NOMO-1 treated with dmso at 0.1 percent for 144 hours (cell line): ENCODE results near the gene KCNA2.

Experiments
- DNase-seq: peaks from one replicate; lab custom pipeline; 2025; ENCODE audit not compliant: unreplicated experiment; lab: John Stamatoyannopoulos, UW

Gene KCNA2

GRCh38 chr1:110603058-110603457 is 3.1 kb downstream of the KCNA2 start:
- DNase-seq: no peak

GRCh38 chr1:110602466-110602865 is 3.7 kb downstream of the KCNA2 start:
- no peak for DNase-seq

- no peak for DNase-seq
These were observed 4.8 kb downstream of the KCNA2 start for GRCh38 chr1:110601332-110601731.

GRCh38 chr1:110600716-110601115 is 5.4 kb downstream of the KCNA2 start:
- no peak for DNase-seq

GRCh38 chr1:110597966-110598365 is 8.2 kb downstream of the KCNA2 start:
- no peak for DNase-seq

DNA sequence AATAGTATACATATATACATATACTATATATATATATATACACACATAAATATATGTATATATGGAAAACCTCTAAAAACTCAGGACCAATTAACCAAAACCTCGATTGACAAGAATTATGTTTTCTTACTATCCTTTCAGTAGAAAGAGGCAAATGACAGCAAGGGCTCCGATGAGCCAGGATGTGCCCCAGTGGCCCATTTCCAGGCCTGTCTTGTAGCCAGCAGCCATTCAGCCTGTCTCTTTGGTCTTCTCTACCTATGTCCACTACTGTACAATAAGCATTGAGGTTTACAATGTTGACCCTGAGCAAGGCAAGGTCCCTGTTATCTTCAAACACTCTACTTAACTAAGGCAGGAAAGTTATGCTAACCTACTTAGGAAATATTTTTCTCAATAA is 9.8 kb downstream of the KCNA2 start:
- DNase-seq: no peak

DNA sequence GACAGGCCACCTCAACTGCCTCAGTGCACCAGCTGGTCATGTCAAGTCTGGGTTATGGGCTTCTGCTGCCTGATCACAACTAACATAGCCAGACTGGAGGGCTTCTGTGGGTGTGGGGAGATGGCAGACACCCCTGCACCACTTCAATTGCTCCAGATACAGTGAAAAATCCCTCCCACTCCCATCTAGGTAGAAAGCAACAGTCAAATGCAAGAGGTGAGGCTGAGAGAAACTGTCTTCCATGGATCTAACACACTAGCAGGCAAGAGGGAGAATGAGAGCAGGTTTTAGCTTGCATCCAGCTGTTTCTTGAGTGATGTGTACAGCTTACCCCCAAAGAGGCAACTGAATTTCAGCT is 10.8 kb downstream of the KCNA2 start:
- DNase-seq: no peak

DNA sequence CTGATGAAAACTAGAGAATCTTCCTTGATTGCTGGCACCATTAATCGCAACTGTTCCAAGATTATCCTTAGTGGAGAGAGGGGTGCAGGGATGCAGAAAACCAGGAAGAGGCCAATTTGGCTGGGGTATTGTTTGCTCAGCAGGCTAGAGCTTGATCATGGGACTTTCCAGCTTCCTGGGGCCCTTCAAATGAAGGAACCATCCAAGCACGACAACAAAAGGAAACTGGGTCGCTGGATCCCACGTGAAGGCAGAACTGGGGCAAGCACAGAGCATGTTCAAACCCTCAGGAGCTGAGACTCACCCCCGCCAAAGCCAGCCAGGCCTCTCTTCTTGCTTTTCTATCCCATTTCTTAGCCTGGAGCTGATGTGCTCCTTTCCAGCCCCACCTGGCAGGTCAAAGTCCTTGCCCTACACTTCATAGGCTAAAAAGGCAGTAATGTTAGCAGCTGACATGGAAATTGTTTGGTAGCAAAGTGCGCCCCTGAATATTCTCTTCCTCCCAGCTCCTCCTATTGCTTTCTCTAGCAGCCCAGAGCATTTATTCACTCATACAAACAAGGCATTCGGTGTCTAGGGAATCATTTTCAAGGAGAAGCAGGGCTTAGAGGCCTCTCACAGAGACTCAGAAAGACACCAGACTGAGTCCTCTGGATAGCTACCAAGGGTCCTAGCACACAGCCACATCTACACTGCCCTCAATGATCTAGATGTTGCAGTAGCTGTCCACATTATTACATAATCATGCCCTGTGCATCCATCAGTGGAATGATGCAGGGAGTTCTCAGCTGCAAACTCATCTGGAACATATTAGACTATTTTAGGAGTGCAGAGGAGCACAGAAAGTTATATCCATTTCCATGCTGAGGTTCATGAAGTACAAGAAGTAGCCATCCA is 11.5 kb downstream of the KCNA2 start:
- DNase-seq: no peak

DNA sequence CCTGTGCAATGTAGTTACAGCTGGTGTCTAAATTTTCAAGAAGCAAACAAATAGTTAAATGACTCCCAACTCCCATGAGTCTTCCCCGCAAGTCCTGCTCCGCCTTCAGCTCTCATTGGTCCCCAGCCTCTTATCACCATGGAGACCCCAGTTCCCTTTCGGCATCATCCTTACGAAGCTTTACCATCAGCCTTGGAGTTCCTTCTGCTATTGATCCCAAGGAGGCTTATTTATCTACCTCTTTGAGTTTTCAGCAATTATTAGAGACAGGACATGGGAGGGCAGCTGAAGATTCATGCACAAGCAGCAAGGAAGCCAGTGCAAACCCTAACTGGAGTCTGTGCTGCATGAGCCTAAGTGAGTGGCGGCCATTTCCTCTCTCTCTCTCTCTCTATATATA is 12.3 kb downstream of the KCNA2 start:
- no peak for DNase-seq

DNA sequence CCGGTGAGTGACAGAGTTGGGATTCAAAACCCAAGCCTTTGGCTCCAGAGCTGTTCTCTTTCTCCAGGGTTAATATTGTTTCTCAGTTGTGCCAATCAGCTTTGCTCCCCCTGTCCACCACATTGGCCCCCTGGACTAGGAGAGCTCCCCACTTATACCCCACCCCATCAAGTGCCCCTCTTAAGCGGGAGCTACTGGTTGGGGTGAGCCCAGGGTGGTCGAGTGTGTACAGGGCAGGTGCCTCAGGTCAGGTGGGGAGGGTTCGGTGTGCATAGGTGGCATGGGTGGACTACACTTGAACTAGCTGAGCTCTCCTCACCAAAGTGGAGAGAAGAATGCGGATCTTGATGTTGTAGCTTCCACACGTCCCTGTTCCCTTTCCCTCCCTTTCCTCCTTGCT is 14.2 kb downstream of the KCNA2 start:
- no peak for DNase-seq

DNA sequence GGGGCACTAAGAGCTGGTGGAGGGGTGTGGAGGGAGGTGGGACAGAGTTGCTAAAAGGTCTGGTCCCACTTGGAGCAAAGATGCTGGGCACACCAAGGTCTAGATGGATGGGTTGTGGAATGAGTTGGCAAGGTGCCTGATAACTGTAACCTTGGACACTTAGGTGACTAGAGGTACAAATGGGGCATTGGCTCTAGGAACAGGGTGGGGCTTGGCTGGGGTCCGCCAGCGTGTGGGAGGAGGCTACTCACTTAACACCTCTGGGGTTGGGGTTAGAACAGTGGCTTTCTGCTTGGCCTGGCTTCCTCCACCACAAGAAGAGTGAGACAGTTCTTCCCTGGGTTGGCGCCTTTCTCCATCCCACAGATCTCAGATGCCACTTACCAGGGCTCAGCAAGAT is 17.2 kb downstream of the KCNA2 start:
- DNase-seq: no peak

DNA sequence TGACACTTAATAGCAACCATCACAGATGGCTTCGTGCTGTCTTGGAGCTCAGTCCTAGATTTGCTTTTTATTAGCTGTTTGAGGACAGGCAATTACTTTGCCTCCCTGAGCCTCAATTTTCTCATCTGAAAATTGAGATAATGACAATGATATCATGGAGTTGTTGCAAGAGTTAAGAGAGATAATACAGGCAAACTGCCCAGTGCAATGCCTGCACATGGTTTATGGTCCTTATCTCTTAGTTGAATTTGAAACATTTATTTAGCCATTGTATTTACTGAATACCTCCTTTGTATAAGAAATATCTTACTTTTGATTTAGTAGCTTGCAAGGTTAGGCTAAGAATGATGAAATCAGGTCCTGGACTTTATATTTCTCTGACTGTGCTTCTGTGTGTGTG is 17.7 kb downstream of the KCNA2 start:
- DNase-seq: no peak

- DNase-seq: no peak
These were observed 18.3 kb downstream of the KCNA2 start for GRCh38 chr1:110587906-110588305.

DNA sequence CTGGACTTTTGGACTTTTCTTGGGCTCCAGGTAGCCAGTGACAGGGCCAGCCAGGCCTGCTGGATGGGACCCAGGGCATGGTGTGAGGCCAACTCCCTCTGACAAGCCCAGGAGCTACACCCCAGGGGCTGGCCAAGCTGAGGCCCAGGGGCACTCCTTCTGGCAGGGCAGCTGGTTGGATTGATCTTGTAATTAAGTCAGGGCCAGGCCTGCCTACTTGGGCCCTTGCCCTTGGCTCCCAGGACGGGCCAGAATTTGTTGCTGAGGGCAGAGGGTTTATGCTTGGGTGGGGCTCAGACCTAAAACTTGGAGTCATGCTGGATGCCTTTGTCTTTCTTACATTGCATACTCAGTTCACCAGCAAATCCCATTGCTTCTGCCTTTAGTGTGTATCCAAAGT is 20.7 kb downstream of the KCNA2 start:
- no peak for DNase-seq

DNA sequence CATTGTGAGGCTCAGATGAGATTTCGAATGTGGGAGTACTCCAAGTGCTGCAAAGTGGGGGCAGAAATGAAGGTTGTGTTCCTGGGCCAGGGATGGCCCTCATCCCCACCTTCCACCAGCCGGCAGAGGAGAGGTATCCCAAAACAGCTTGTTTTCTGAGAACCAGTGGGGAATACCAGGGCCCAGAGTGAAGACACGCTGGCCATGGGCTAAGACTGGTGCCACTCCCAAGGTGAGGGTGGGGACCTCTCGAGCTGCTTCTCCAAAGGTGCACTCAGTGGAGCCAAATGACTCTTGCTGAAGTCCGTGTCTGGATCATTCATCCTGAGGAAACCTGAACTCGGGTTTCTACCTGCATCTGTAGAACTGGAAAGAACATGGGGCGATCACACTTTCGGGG is 22.1 kb downstream of the KCNA2 start:
- no peak for DNase-seq

- no peak for DNase-seq
These were observed 22.7 kb downstream of the KCNA2 start for GRCh38 chr1:110583505-110583904.

GRCh38 chr1:110582378-110582777 is 23.8 kb downstream of the KCNA2 start:
- no peak for DNase-seq

DNA sequence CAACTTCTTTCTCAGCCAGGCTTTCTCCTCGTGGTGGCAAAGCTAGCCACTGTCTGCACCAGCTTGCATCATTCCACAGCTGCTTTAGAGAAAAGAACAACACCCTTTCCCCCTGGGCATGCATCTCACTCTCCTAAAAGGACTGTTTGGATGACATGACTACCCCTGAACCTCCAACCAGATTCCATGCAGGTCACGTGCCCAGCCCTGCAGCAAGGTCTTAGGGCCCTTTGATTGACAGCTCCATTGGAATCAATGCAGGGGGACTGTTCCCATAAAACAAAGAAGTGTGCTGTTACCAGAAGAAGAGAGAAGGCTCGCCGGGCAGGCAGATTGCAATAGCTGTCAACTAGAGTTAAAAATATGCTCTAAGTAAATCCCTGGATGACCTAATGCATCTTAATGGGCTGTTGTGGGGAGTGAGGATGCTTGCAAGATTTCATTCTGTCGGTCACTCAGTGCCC is 24.4 kb downstream of the KCNA2 start:
- DNase-seq: no peak

GRCh38 chr1:110580244-110580643 is 25.9 kb downstream of the KCNA2 start:
- DNase-seq: no peak

DNA sequence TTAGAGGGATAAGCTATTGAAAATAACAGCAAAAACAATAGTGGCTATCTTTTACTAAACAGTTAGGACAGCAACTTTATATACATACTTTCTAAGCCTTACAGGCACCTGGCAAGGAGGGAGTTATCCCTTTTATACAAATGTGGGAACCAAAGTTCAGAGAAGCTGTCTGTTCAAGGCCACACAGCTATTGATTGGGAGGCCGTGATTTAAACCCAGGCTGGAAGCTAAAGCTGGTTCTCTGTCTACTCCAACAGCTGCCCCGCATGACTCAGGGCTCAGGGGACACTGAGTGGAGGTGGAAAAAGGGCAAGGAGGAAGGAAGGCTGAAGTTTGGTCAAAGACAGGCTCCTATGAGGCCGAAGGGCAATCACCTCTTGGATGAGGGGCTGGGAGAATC is 26.7 kb downstream of the KCNA2 start:
- no peak for DNase-seq

GRCh38 chr1:110576441-110576840 is 29.7 kb downstream of the KCNA2 start:
- no peak for DNase-seq

DNA sequence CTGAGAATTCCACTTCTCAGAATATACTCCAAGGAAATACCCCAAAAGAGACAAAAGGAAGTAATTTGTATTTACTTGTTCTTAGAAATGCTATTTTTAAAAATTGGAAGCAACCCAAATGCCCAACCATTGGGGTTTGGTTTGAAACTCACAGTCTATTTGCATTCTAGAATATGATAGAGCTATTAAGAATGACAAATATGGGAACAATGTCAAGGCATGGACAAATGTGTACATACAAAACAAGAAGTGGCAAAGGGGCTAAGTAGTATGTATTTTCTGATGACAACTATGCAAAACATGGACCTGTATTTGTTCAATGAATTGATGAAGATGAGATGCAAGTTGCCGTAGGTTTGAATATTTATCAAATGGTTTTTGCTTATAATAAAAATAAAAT is 32.8 kb downstream of the KCNA2 start:
- no peak for DNase-seq

GRCh38 chr1:110572751-110573150 is 33.4 kb downstream of the KCNA2 start:
- DNase-seq: no peak
